Panc1 (cell line): ENCODE data around the gene RXRB.

ENCODE experiments used
- CTCF ChIP-seq: fragments of 450-650 bp; IDR thresholded peaks from 2 replicates; pipeline ENCODE4 v1.5.1; 2017; ENCODE audit warnings: mild to moderate bottlenecking
- POLR2AphosphoS5 ChIP-seq: IDR thresholded peaks from 2 replicates; pipeline ENCODE4 v1.6.1; 2012; ENCODE audit warnings: mild to moderate bottlenecking, low read depth, low read length, moderate library complexity
- SIN3A ChIP-seq: IDR thresholded peaks from 2 replicates; pipeline ENCODE4 v1.6.1; 2012; ENCODE audit warnings: low read depth, mild to moderate bottlenecking, low read length, moderate library complexity, borderline replicate concordance; ENCODE audit not compliant: insufficient read depth
- TF ChIP-seq, protein P1 (sequence below), 2 experiments: IDR thresholded peaks; 2 replicates each; pipeline ENCODE4 v1.6.1; 2011 to 2012; ENCODE audit warnings: low read depth in 2 of 2, control low read depth in 1 of 2, low read length in 1 of 2, mild to moderate bottlenecking in 1 of 2, moderate library complexity in 1 of 2; ENCODE audit not compliant: insufficient read depth in 1 of 2

GRCh38 chr6:33213989-33214335 is 13.5 kb upstream of the RXRB start:
- no peak for TF ChIP-seq CTCF
- TF ChIP-seq, protein P1, sequence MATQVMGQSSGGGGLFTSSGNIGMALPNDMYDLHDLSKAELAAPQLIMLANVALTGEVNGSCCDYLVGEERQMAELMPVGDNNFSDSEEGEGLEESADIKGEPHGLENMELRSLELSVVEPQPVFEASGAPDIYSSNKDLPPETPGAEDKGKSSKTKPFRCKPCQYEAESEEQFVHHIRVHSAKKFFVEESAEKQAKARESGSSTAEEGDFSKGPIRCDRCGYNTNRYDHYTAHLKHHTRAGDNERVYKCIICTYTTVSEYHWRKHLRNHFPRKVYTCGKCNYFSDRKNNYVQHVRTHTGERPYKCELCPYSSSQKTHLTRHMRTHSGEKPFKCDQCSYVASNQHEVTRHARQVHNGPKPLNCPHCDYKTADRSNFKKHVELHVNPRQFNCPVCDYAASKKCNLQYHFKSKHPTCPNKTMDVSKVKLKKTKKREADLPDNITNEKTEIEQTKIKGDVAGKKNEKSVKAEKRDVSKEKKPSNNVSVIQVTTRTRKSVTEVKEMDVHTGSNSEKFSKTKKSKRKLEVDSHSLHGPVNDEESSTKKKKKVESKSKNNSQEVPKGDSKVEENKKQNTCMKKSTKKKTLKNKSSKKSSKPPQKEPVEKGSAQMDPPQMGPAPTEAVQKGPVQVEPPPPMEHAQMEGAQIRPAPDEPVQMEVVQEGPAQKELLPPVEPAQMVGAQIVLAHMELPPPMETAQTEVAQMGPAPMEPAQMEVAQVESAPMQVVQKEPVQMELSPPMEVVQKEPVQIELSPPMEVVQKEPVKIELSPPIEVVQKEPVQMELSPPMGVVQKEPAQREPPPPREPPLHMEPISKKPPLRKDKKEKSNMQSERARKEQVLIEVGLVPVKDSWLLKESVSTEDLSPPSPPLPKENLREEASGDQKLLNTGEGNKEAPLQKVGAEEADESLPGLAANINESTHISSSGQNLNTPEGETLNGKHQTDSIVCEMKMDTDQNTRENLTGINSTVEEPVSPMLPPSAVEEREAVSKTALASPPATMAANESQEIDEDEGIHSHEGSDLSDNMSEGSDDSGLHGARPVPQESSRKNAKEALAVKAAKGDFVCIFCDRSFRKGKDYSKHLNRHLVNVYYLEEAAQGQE (IDR thresholded peaks at IDR 0.05; ENCODE audit: insufficient read depth in 1 of 2, low read depth in 2 of 2, low read length in 1 of 2): no peak
- no peak for TF ChIP-seq POLR2AphosphoS5
- TF ChIP-seq SIN3A: no peak
